NOMO-1 treated with dmso at 0.1 percent for 144 hours (cell line): ENCODE measurements around the gene COL5A1.

Source experiments
- DNase-seq: peaks from one replicate; lab custom pipeline; 2025; ENCODE audit not compliant: unreplicated experiment; lab: John Stamatoyannopoulos, UW

The COL5A1 gene

GRCh38 chr9:134737842-134738580, 96.4 kb downstream of the COL5A1 start:
- no peak for DNase-seq

- DNase-seq, result no peak
Measured at GRCh38 chr9:134738869-134739659, 97.5 kb downstream of the COL5A1 start.

- DNase-seq, result no peak
Measured at GRCh38 chr9:134739660-134739968, 98.0 kb downstream of the COL5A1 start.

- DNase-seq, result no peak
Measured at GRCh38 chr9:134740071-134740470, 98.5 kb downstream of the COL5A1 start.

- DNase-seq, result no peak
Measured at GRCh38 chr9:134741846-134742245, 100.2 kb downstream of the COL5A1 start.

GRCh38 chr9:134742822-134743535, 101.4 kb downstream of the COL5A1 start:
- no peak for DNase-seq

GRCh38 chr9:134743853-134744252, 102.2 kb downstream of the COL5A1 start:
- no peak for DNase-seq

GRCh38 chr9:134744385-134745295, 103.0 kb downstream of the COL5A1 start:
- DNase-seq, result no peak

- no peak for DNase-seq
Measured at GRCh38 chr9:134747951-134748489, 106.4 kb downstream of the COL5A1 start.

GRCh38 chr9:134748591-134748990, 107.0 kb downstream of the COL5A1 start:
- DNase-seq, result no peak

GRCh38 chr9:134750450-134751155, 109.0 kb downstream of the COL5A1 start:
- DNase-seq, result no peak

GRCh38 chr9:134751622-134752021, 110.0 kb downstream of the COL5A1 start:
- DNase-seq, result no peak

GRCh38 chr9:134752471-134753168, 111.0 kb downstream of the COL5A1 start:
- DNase-seq, result no peak

- DNase-seq, result no peak
Measured at GRCh38 chr9:134753191-134753590, 111.6 kb downstream of the COL5A1 start.

GRCh38 chr9:134755221-134755907, 113.8 kb downstream of the COL5A1 start:
- DNase-seq, result no peak

- DNase-seq, result no peak
Measured at GRCh38 chr9:134756098-134756497, 114.5 kb downstream of the COL5A1 start.

GRCh38 chr9:134757216-134757975, 115.8 kb downstream of the COL5A1 start:
- no peak for DNase-seq
